PC-9 (cell line): ENCODE measurements around the gene CNTNAP2. TPM values are rescaled to one million over a fixed set of nuclear protein-coding genes. Genes with fewer than 3 reads are reported as not detected.

Source experiments
- BruUV-seq: library from RNA; stranded (reverse); fragments of 400-500 nt; replicated peaks from 2 replicates; lab custom pipeline; 2021; lab: Mats Ljungman, UMichigan
- CTCF ChIA-PET: fragments of 300-600 bp; sonication (Branson Sonifier 250); formaldehyde crosslinking; loops from one replicate; lab custom pipeline; 2022; ENCODE audit warnings: antibody characterized with exemption; lab: Charles Lee
- POLR2A ChIA-PET: fragments of 300-600 bp; sonication (Branson Sonifier 250); formaldehyde crosslinking; loops from one replicate; lab custom pipeline; 2022; ENCODE audit warnings: antibody characterized with exemption; ENCODE audit not compliant: unreplicated experiment; lab: Charles Lee
- DNase-seq, 2 experiments: peaks; one replicate each; pipeline versions ENCODE4 v3.0.0 to v3.0.0-alpha.2; 2015 to 2022; ENCODE audit warnings: mixed read lengths in 1 of 2
- H2AFZ ChIP-seq: fragments of 200-600 bp; sonication (generic); 2 replicates; pipeline ENCODE4 v1.8.1; 2017; ENCODE audit warnings: antibody characterized with exemption
- H3F3A ChIP-seq: fragments of 200-600 bp; sonication (generic); 2 replicates; pipeline ENCODE4 v1.8.1; 2017; ENCODE audit warnings: antibody characterized with exemption, mild to moderate bottlenecking, low read depth; ENCODE audit not compliant: insufficient read depth
- H3K27ac ChIP-seq: fragments of 200-600 bp; sonication (generic); 2 replicates; pipeline ENCODE4 v1.6.1; 2016; ENCODE audit warnings: mixed run types
- H3K27me3 ChIP-seq: fragments of 200-600 bp; sonication (generic); 2 replicates; pipeline ENCODE4 v1.6.1; 2016; ENCODE audit warnings: low read depth, mixed run types; ENCODE audit not compliant: insufficient read depth
- H3K36me3 ChIP-seq: fragments of 200-600 bp; sonication (generic); 2 replicates; pipeline ENCODE4 v1.6.1; 2016; ENCODE audit warnings: low read depth, mixed run types
- H3K4me1 ChIP-seq: fragments of 200-600 bp; sonication (generic); replicated peaks from 2 replicates; pipeline ENCODE4 v1.6.1; 2016; ENCODE audit warnings: mixed run types; ENCODE audit not compliant: insufficient read depth
- H3K4me2 ChIP-seq: fragments of 200-600 bp; sonication (generic); 2 replicates; pipeline ENCODE4 v1.6.1; 2017; ENCODE audit warnings: mixed run types
- H3K4me3 ChIP-seq: fragments of 200-600 bp; sonication (generic); 2 replicates; pipeline ENCODE4 v1.6.1; 2016; ENCODE audit warnings: mixed run types
- H3K79me2 ChIP-seq: fragments of 200-600 bp; sonication (generic); 2 replicates; pipeline ENCODE4 v1.6.1; 2017; ENCODE audit warnings: low read depth, mixed run types
- H3K9me2 ChIP-seq: fragments of 200-600 bp; sonication (generic); 2 replicates; pipeline ENCODE4 v1.8.1; 2017; ENCODE audit warnings: mild to moderate bottlenecking; ENCODE audit not compliant: insufficient read depth
- H3K9me3 ChIP-seq: fragments of 200-600 bp; sonication (generic); 2 replicates; pipeline ENCODE4 v1.8.1; 2016; ENCODE audit warnings: low read depth; ENCODE audit not compliant: insufficient read depth
- H4K20me1 ChIP-seq: fragments of 200-600 bp; sonication (generic); 2 replicates; pipeline ENCODE4 v1.8.1; 2017; ENCODE audit not compliant: insufficient read depth
- CTCF ChIP-seq: fragments of 200-600 bp; sonication (generic); conservative IDR thresholded peaks from 2 replicates; pipeline ENCODE4 v1.6.1; 2017; ENCODE audit warnings: mixed run types, antibody characterized with exemption, mild to moderate bottlenecking, moderate library complexity
- EZH2 ChIP-seq: fragments of 200-600 bp; sonication (generic); IDR thresholded peaks from 2 replicates; pipeline ENCODE4 v1.8.0; 2017; ENCODE audit warnings: antibody characterized with exemption, low read depth
- intact Hi-C: fragments of 100-400 bp; cut with micrococcal nuclease; formaldehyde crosslinking; loops from one replicate; pipeline ENCODE4 v1.10.0; 2022; ENCODE audit not compliant: unreplicated experiment
- total RNA-seq: library from RNA; stranded (reverse); gene quantifications from 2 replicates; pipeline ENCODE4 v1.2.3, GENCODE V29; 2021

CNTNAP2 gene
- total RNA-seq, 1 experiment from 2014 or later, result not detected

- Histone ChIP-seq H3K79me2 (no peaks in the 10 kb centered on the region), H3K27me3 (peaks cover 17% of the 10 kb centered on the region), H3K9me3 (no peaks in the 10 kb centered on the region), H3K4me2 (no peak overlapping the region), H2AFZ (no peak overlapping the region), H3K4me3 (no peak overlapping the region), H4K20me1 (no peaks in the 10 kb centered on the region), H3K4me1 (no peaks in the 10 kb centered on the region), H3K36me3 (no peaks in the 10 kb centered on the region), H3K27ac (no peak overlapping the region), H3F3A (no peaks in the 10 kb centered on the region), H3K9me2 (no peaks in the 10 kb centered on the region)
- intact Hi-C loops, result no loop called here
- no peak for DNase-seq
- TF ChIP-seq EZH2, result no peak
- TF ChIP-seq CTCF, result no peak
- ChIA-PET CTCF (no interaction called here), POLR2A (no interaction called here)
- no TSS peak for BruUV-seq
Observed at GRCh38 chr7:148026713-148027112, 1910.1 kb downstream of the CNTNAP2 start.

GRCh38 chr7:148028165-148028564 is 1911.6 kb downstream of the CNTNAP2 start:
- Histone ChIP-seq H3K27ac (no peak overlapping the region), H3K4me2 (no peak overlapping the region), H3K9me2 (no peaks in the 10 kb centered on the region), H3K27me3 (peaks cover 3% of the 10 kb centered on the region; the same call in 1 of the 2 replicates), H3K4me1 (no peaks in the 10 kb centered on the region), H3F3A (no peaks in the 10 kb centered on the region), H4K20me1 (no peaks in the 10 kb centered on the region), H3K4me3 (no peak overlapping the region), H3K9me3 (no peaks in the 10 kb centered on the region), H2AFZ (no peak overlapping the region), H3K79me2 (no peaks in the 10 kb centered on the region), H3K36me3 (no peaks in the 10 kb centered on the region)
- POLR2A ChIA-PET, result no interaction called here
- intact Hi-C loops, result no loop called here
- TF ChIP-seq EZH2 (no peak), CTCF (no peak)
- no TSS peak for BruUV-seq
- no peak for DNase-seq
- CTCF ChIA-PET, result no interaction called here

- no peaks in the 10 kb centered on the region for H3K9me2 ChIP-seq
- ChIA-PET POLR2A (no interaction called here), CTCF (no interaction called here)
- H2AFZ ChIP-seq, result no peak overlapping the region
- no peaks in the 10 kb centered on the region for H3K27me3 ChIP-seq
- no TSS peak for BruUV-seq
- H3K9me3 ChIP-seq, result no peaks in the 10 kb centered on the region
- no peak for DNase-seq
- no peaks in the 10 kb centered on the region for H3K79me2 ChIP-seq
- H4K20me1 ChIP-seq, result no peaks in the 10 kb centered on the region
- H3K27ac ChIP-seq, result no peak overlapping the region
- H3K4me2 ChIP-seq, result no peak overlapping the region
- no peaks in the 10 kb centered on the region for H3K4me1 ChIP-seq
- H3K36me3 ChIP-seq, result no peaks in the 10 kb centered on the region
- no peak for TF ChIP-seq CTCF
- TF ChIP-seq EZH2, result no peak
- no peaks in the 10 kb centered on the region for H3F3A ChIP-seq
- no peak overlapping the region for H3K4me3 ChIP-seq
- intact Hi-C loops, result no loop called here
Observed at GRCh38 chr7:148031019-148031418, 1914.4 kb downstream of the CNTNAP2 start.
